ENCODE data around the gene LHX3. TPM values are rescaled to one million over a fixed set of nuclear protein-coding genes. Genes with fewer than 3 reads are reported as not detected.

LHX3 gene
- total and polyA plus RNA-seq, 2 donors (not counting 1 experiment from before 2014, with no cell fraction given), result 0.07 to 0.30 TPM

DNA sequence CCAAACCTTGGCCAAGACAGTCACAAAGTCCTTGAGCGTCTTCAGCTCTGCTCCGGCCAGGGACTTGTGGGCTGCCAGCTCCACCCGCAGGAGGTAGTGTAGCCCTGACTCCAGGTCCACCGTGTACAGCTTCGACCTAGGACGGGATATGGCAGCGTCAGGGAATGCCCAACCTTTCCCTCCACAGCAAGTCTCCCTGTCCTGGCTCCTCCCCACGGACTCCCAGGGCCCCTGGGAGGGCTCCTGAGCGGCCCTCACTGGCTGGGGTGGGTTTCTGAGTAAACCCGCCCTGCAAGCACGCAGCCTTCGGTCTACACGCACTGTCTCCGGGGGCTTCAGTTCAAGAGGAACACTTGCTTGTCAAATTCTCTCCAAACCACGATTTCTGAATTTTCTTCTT, 13.7 kb upstream of the LHX3 start:
- WGBS (ENCODE audit: insufficient coverage), result over 99% methylated on average over 14 of the region's 15 CpGs
- ATAC-seq (ENCODE audit: low read depth), result no peak
- H3K27ac Mint-ChIP-seq, result no peak overlapping the region
- POLR2A ChIA-PET, result no interaction called here
- intact Hi-C loops (cut with micrococcal nuclease), result no loop called here
- no peaks in the 10 kb centered on the region for H3K9me3 Mint-ChIP-seq (ENCODE audit: insufficient read depth)
- H3K27me3 Mint-ChIP-seq, result no peaks in the 10 kb centered on the region
- H2AFZ ChIP-seq (ENCODE audit: insufficient read depth, low read depth, low read length, poor library complexity, severe bottlenecking), result no peak overlapping the region
- H3K9me3 ChIP-seq (ENCODE audit: control extremely low read depth in 1 of 3, control insufficient read depth in 2 of 3, insufficient read depth in 1 of 3, low read length in 2 of 3), result peaks cover 0 to 2% (median 0%) of the 10 kb centered on the region in 3 donors
- H3K27me3 ChIP-seq (replicated peaks in 1 of 4; ENCODE audit: control extremely low read depth in 1 of 4, control insufficient read depth in 3 of 4, insufficient read depth in 4 of 4, low read length in 3 of 4), result no peaks in the 10 kb centered on the region
- DNase-seq, result no peak
- H3K4me1 ChIP-seq (ENCODE audit: control insufficient read depth in 2 of 2, insufficient read depth in 2 of 2, low read length in 2 of 2), result peaks cover 0 to 20% of the 10 kb centered on the region in 2 donors
- H3K4me1 Mint-ChIP-seq, result peaks cover 30% of the 10 kb centered on the region
- H3K4me3 Mint-ChIP-seq, result no peak overlapping the region
- peaks cover 83% of the 10 kb centered on the region for H3K79me2 ChIP-seq (ENCODE audit: control insufficient read depth, insufficient read depth, low read length)
- H3K27ac ChIP-seq (ENCODE audit: low read length in 2 of 2), result no peak overlapping the region
- no peak overlapping the region for H3K4me2 ChIP-seq (replicated peaks; ENCODE audit: low read depth, low read length, poor library complexity, severe bottlenecking)
- peaks cover 96% of the 10 kb centered on the region for H4K20me1 ChIP-seq (ENCODE audit: control insufficient read depth, insufficient read depth, low read length, poor library complexity, severe bottlenecking)
- H3K9ac ChIP-seq (ENCODE audit: low read length), result no peak overlapping the region
- H3K36me3 ChIP-seq (replicated peaks in 1 of 2; ENCODE audit: control extremely low read depth in 1 of 2, control insufficient read depth in 1 of 2, extremely low read depth in 1 of 2, insufficient read depth in 2 of 2, low read length in 1 of 2), result peaks cover 2 to 96% of the 10 kb centered on the region in 2 experiments
- TF ChIP-seq EZH2 (IDR thresholded peaks at IDR 0.05; ENCODE audit: borderline replicate concordance, insufficient read depth, low read depth, low read length, poor library complexity, severe bottlenecking) (no peak), CTCF (IDR thresholded peaks at IDR 0.05) (no peak)
- CTCF ChIA-PET, result interaction anchor here (0.8 to 1.1 kb wide), 2 partner anchors 16 to 48 kb away, joined by 3 to 4 read pairs; no protein-coding TSS in a partner anchor
- H3K4me3 ChIP-seq (ENCODE audit: control extremely low read depth in 1 of 5, extremely low read depth in 1 of 5, insufficient read depth in 1 of 5, low read depth in 2 of 5, low read length in 4 of 5), result no peak overlapping the region

- no peak for ATAC-seq (ENCODE audit: low read depth)
- POLR2A ChIA-PET, result no interaction called here
Measured at GRCh38 chr9:136218271-136218670, 13.3 kb upstream of the LHX3 start.

More at GRCh38 chr9:136218271-136218670, 13.3 kb upstream of the LHX3 start:
- H3K27me3 Mint-ChIP-seq, result no peaks in the 10 kb centered on the region
- CTCF ChIA-PET, result interaction anchor here (0.8 to 1.8 kb wide), 2 partner anchors 9 to 16 kb away, joined by 3 to 6 read pairs; no protein-coding TSS in a partner anchor
- DNase-seq, result no peak
- H3K27ac Mint-ChIP-seq, result no peak overlapping the region
- Histone ChIP-seq H4K20me1 (ENCODE audit: control insufficient read depth, insufficient read depth, low read length, poor library complexity, severe bottlenecking) (peaks cover 96% of the 10 kb centered on the region), H3K27ac (ENCODE audit: low read length in 2 of 2) (no peak overlapping the region), H3K4me1 (ENCODE audit: control insufficient read depth in 2 of 2, insufficient read depth in 2 of 2, low read length in 2 of 2) (peaks cover 0 to 16% of the 10 kb centered on the region in 2 donors), H3K4me3 (ENCODE audit: control extremely low read depth in 1 of 5, extremely low read depth in 1 of 5, insufficient read depth in 1 of 5, low read depth in 2 of 5, low read length in 4 of 5) (no peak overlapping the region), H3K27me3 (replicated peaks in 1 of 4; ENCODE audit: control extremely low read depth in 1 of 4, control insufficient read depth in 3 of 4, insufficient read depth in 4 of 4, low read length in 3 of 4) (no peaks in the 10 kb centered on the region), H2AFZ (ENCODE audit: insufficient read depth, low read depth, low read length, poor library complexity, severe bottlenecking) (no peak overlapping the region), H3K36me3 (replicated peaks in 1 of 2; ENCODE audit: control extremely low read depth in 1 of 2, control insufficient read depth in 1 of 2, extremely low read depth in 1 of 2, insufficient read depth in 2 of 2, low read length in 1 of 2) (peaks cover 2 to 96% of the 10 kb centered on the region in 2 experiments), H3K9me3 (ENCODE audit: control extremely low read depth in 1 of 3, control insufficient read depth in 2 of 3, insufficient read depth in 1 of 3, low read length in 2 of 3) (peaks cover 0 to 3% (median 0%) of the 10 kb centered on the region in 3 donors), H3K79me2 (ENCODE audit: control insufficient read depth, insufficient read depth, low read length) (peaks cover 79% of the 10 kb centered on the region), H3K9ac (ENCODE audit: low read length) (no peak overlapping the region), H3K4me2 (replicated peaks; ENCODE audit: low read depth, low read length, poor library complexity, severe bottlenecking) (no peak overlapping the region)
- H3K9me3 Mint-ChIP-seq (ENCODE audit: insufficient read depth), result no peaks in the 10 kb centered on the region
- 98% methylated on average over 13 of the region's 16 CpGs for WGBS (ENCODE audit: insufficient coverage)
- intact Hi-C loops (cut with micrococcal nuclease), result no loop called here
- peaks cover 26% of the 10 kb centered on the region for H3K4me1 Mint-ChIP-seq
- H3K4me3 Mint-ChIP-seq, result no peak overlapping the region
- no peak for TF ChIP-seq EZH2 (IDR thresholded peaks at IDR 0.05; ENCODE audit: borderline replicate concordance, insufficient read depth, low read depth, low read length, poor library complexity, severe bottlenecking)
- TF ChIP-seq CTCF (IDR thresholded peaks at IDR 0.05), result no peak

Data from B cell (primary cell).